ENCODE measurements around the gene MDFIC2.

The MDFIC2 gene

GRCh38 chr3:70281663-70282062, 30.8 kb downstream of the MDFIC2 start:
- DNase-seq (ENCODE audit: low read depth, low spot score) = no peak

DNA sequence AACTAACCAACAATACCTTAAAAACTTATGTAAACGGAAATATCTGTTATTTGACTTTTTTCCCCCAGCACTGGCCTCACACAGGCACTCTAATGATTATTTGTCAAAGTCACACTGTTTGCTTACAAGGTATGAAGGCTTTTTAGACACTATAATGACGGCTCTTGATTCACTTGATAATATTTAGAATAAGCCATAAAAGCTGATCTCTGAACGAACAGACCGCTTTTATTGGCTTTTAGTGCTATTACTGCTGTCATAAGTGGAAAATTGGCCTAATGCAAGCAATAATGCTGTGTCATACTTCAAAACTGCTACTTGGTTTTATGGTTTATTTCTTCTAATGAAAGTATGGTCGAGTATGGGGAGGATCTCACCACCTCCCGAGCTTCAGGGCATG, 35.1 kb downstream of the MDFIC2 start:
- Histone ChIP-seq H3K27me3 (ENCODE audit: insufficient read depth, insufficient read length) (no peaks in the 10 kb centered on the region), H3K9me3 (ENCODE audit: insufficient read depth, low read length) (no peaks in the 10 kb centered on the region), H3K4me1 (ENCODE audit: insufficient read depth, insufficient read length) (no peaks in the 10 kb centered on the region), H3K9ac (ENCODE audit: insufficient read length, low read depth) (no peak overlapping the region), H3K4me3 (ENCODE audit: insufficient read length, low read depth) (no peak overlapping the region), H3K36me3 (ENCODE audit: insufficient read depth, insufficient read length, low read length) (no peaks in the 10 kb centered on the region)
- TF ChIP-seq YY1 (IDR thresholded peaks at IDR 0.05; ENCODE audit: insufficient read depth, insufficient read length) (no peak), SUZ12 (IDR thresholded peaks at IDR 0.05; ENCODE audit: extremely low read depth, insufficient read depth, insufficient read length) (no peak), ZNF274 (IDR thresholded peaks at IDR 0.05; ENCODE audit: low read depth, low read length) (no peak)
- no peak for DNase-seq (ENCODE audit: low read depth, low spot score)

More at GRCh38 chr3:70281663-70282062, 30.8 kb downstream of the MDFIC2 start:
- Histone ChIP-seq H3K27me3 (ENCODE audit: insufficient read depth, insufficient read length) (no peaks in the 10 kb centered on the region), H3K9me3 (ENCODE audit: insufficient read depth, low read length) (no peaks in the 10 kb centered on the region; the same call in 1 of the 2 replicates), H3K4me1 (ENCODE audit: insufficient read depth, insufficient read length) (no peaks in the 10 kb centered on the region), H3K9ac (ENCODE audit: insufficient read length, low read depth) (no peak overlapping the region), H3K4me3 (ENCODE audit: insufficient read length, low read depth) (no peak overlapping the region), H3K36me3 (ENCODE audit: insufficient read depth, insufficient read length, low read length) (no peaks in the 10 kb centered on the region)
- TF ChIP-seq SUZ12 (IDR thresholded peaks at IDR 0.05; ENCODE audit: extremely low read depth, insufficient read depth, insufficient read length) (no peak), YY1 (IDR thresholded peaks at IDR 0.05; ENCODE audit: insufficient read depth, insufficient read length) (no peak), ZNF274 (IDR thresholded peaks at IDR 0.05; ENCODE audit: low read depth, low read length) (no peak)

DNA sequence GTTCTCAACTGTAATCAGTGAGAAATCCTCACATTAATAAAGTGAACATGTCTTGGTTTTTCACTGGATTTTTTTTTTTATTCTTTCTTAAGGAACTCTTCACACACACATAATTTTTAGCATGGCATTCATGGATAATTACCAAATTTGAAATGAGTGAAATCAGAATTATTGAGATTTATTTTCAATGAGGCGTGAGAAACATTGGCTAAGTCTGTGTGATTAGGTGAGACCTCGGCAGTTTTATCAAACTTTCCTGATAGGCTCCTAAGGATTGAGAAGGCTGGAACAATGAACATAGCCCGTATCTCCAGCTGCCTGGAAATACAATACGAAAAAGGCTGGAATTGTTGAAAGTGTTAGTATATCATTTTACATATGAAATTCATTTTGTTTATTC, 35.5 kb downstream of the MDFIC2 start:
- Histone ChIP-seq H3K27me3 (ENCODE audit: insufficient read depth, insufficient read length) (no peaks in the 10 kb centered on the region), H3K36me3 (ENCODE audit: insufficient read depth, insufficient read length, low read length) (no peaks in the 10 kb centered on the region), H3K9ac (ENCODE audit: insufficient read length, low read depth) (no peak overlapping the region), H3K4me1 (ENCODE audit: insufficient read depth, insufficient read length) (no peaks in the 10 kb centered on the region), H3K9me3 (ENCODE audit: insufficient read depth, low read length) (no peaks in the 10 kb centered on the region), H3K4me3 (ENCODE audit: insufficient read length, low read depth) (no peak overlapping the region)
- TF ChIP-seq YY1 (IDR thresholded peaks at IDR 0.05; ENCODE audit: insufficient read depth, insufficient read length) (no peak), SUZ12 (IDR thresholded peaks at IDR 0.05; ENCODE audit: extremely low read depth, insufficient read depth, insufficient read length) (no peak), ZNF274 (IDR thresholded peaks at IDR 0.05; ENCODE audit: low read depth, low read length) (no peak)
- no peak for DNase-seq (ENCODE audit: low read depth, low spot score)

DNA sequence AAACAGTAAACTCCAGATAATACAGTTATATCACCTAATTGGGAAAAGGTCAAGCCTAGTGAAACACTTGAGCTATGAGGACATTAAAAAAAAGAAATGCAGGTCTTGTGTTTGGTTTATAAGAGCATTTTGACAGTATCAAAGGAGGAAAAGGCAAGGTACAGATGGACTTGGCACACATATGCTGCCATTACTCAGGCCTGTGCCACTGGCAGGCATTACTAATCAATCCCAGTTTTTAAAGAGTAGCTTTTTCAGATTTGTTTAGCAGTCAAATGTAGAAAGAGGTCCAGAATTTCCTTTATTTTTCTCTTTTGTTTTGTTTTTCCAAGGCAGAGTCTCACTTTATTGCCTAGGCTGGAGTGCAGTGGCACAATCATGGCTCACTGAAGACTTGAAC, 38.9 kb downstream of the MDFIC2 start:
- no peaks in the 10 kb centered on the region for H3K27me3 ChIP-seq (ENCODE audit: insufficient read depth, insufficient read length)
- no peaks in the 10 kb centered on the region for H3K4me1 ChIP-seq (ENCODE audit: insufficient read depth, insufficient read length)
- no peaks in the 10 kb centered on the region for H3K9me3 ChIP-seq (ENCODE audit: insufficient read depth, low read length)
- TF ChIP-seq ZNF274 (IDR thresholded peaks at IDR 0.05; ENCODE audit: low read depth, low read length) (no peak), YY1 (IDR thresholded peaks at IDR 0.05; ENCODE audit: insufficient read depth, insufficient read length) (no peak)
- no peaks in the 10 kb centered on the region for H3K36me3 ChIP-seq (ENCODE audit: insufficient read depth, insufficient read length, low read length)
- H3K4me3 ChIP-seq (ENCODE audit: insufficient read length, low read depth) = no peak overlapping the region
- no peak overlapping the region for H3K9ac ChIP-seq (ENCODE audit: insufficient read length, low read depth)
- no peak for DNase-seq (ENCODE audit: low read depth, low spot score)

DNA sequence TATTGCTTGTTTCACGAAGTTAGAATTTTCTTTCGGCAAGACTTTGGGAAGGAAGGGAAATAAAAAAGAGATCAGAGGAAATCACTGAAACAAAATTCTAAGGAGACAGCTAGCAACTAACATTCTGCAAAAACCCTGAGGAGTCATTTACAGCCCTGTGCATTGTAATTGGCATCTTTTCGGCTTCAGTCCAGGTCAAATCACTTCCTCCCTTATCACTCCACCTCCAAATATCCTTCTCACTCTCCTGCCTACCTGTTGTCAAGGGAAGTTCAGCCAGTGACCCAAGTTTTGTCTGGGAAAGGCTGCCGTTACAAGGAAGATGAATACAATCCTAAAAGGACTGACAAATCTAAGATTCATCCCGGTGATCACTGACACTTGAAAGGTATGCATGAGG, 39.6 kb downstream of the MDFIC2 start:
- TF ChIP-seq SUZ12 (IDR thresholded peaks at IDR 0.05; ENCODE audit: extremely low read depth, insufficient read depth, insufficient read length) (no peak), YY1 (IDR thresholded peaks at IDR 0.05; ENCODE audit: insufficient read depth, insufficient read length) (no peak), ZNF274 (IDR thresholded peaks at IDR 0.05; ENCODE audit: low read depth, low read length) (no peak)
- Histone ChIP-seq H3K4me1 (ENCODE audit: insufficient read depth, insufficient read length) (no peaks in the 10 kb centered on the region), H3K4me3 (ENCODE audit: insufficient read length, low read depth) (no peak overlapping the region), H3K27me3 (ENCODE audit: insufficient read depth, insufficient read length) (no peaks in the 10 kb centered on the region), H3K36me3 (ENCODE audit: insufficient read depth, insufficient read length, low read length) (no peaks in the 10 kb centered on the region), H3K9ac (ENCODE audit: insufficient read length, low read depth) (no peak overlapping the region), H3K9me3 (ENCODE audit: insufficient read depth, low read length) (no peaks in the 10 kb centered on the region)
- no peak for DNase-seq (ENCODE audit: low read depth, low spot score)

- TF ChIP-seq ZNF274 (IDR thresholded peaks at IDR 0.05; ENCODE audit: low read depth, low read length) = no peak
- TF ChIP-seq SUZ12 (IDR thresholded peaks at IDR 0.05; ENCODE audit: extremely low read depth, insufficient read depth, insufficient read length) = no peak
- TF ChIP-seq YY1 (IDR thresholded peaks at IDR 0.05; ENCODE audit: insufficient read depth, insufficient read length) = no peak
- Histone ChIP-seq H3K36me3 (ENCODE audit: insufficient read depth, insufficient read length, low read length) (no peaks in the 10 kb centered on the region), H3K4me3 (ENCODE audit: insufficient read length, low read depth) (no peak overlapping the region), H3K9me3 (ENCODE audit: insufficient read depth, low read length) (no peaks in the 10 kb centered on the region), H3K9ac (ENCODE audit: insufficient read length, low read depth) (no peak overlapping the region), H3K4me1 (ENCODE audit: insufficient read depth, insufficient read length) (no peaks in the 10 kb centered on the region), H3K27me3 (ENCODE audit: insufficient read depth, insufficient read length) (no peaks in the 10 kb centered on the region)
- DNase-seq (ENCODE audit: low read depth, low spot score) = no peak
These were observed 48.2 kb downstream of the MDFIC2 start for GRCh38 chr3:70264122-70264780.

- Histone ChIP-seq H3K27me3 (ENCODE audit: insufficient read depth, insufficient read length) (no peaks in the 10 kb centered on the region), H3K4me3 (ENCODE audit: insufficient read length, low read depth) (no peak overlapping the region), H3K4me1 (ENCODE audit: insufficient read depth, insufficient read length) (no peaks in the 10 kb centered on the region), H3K9ac (ENCODE audit: insufficient read length, low read depth) (no peak overlapping the region), H3K36me3 (ENCODE audit: insufficient read depth, insufficient read length, low read length) (no peaks in the 10 kb centered on the region), H3K9me3 (ENCODE audit: insufficient read depth, low read length) (no peaks in the 10 kb centered on the region)
- DNase-seq (ENCODE audit: low read depth, low spot score) = no peak
- no peak for TF ChIP-seq SUZ12 (IDR thresholded peaks at IDR 0.05; ENCODE audit: extremely low read depth, insufficient read depth, insufficient read length)
- TF ChIP-seq YY1 (IDR thresholded peaks at IDR 0.05; ENCODE audit: insufficient read depth, insufficient read length) = no peak
- TF ChIP-seq ZNF274 (IDR thresholded peaks at IDR 0.05; ENCODE audit: low read depth, low read length) = no peak
These were observed 51.2 kb downstream of the MDFIC2 start for GRCh38 chr3:70261283-70261682.
